ENCODE results near the gene ASCC3. TPM values are rescaled to one million over a fixed set of nuclear protein-coding genes. Genes with fewer than 3 reads are reported as not detected.

ASCC3 gene
- total and polyA plus RNA-seq, 12 donors, result 3.1 to 46.2 (median 32.4) TPM

DNA sequence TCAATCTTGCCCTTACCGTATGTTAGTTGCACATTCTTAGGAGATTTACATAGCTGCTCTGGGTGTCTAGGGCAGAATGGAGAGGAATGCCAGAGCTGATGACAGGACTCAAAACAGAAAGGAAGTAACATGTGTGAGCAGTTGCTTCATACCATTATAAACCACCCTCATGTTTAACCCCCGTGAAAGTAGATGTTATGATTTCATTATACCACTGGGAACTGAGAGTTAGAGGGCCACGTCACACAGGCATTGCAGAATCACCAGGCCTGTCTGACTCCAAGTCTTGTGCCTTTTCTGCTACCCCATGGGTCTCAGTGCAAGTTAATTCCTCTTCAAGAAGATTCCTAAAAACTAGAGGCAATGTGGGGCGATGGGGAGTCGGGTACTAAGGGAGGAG lies 392.9 kb downstream of the ASCC3 start:
- intact Hi-C loops (cut with DNase I), result loop anchor here in 1 of 2 donors (10.0 kb wide), 2 partner anchors 177 to 243 kb away; no protein-coding TSS in a partner anchor
- Histone ChIP-seq H3K36me3 (replicated peaks in 1 of 2) (no peaks in the 10 kb centered on the region), H3K4me3 (no peak overlapping the region), H3K4me1 (replicated peaks in 1 of 2) (no peaks in the 10 kb centered on the region), H3K27me3 (no peaks in the 10 kb centered on the region), H3K9me3 (replicated peaks in 1 of 3) (no peaks in the 10 kb centered on the region), H3K27ac (no peak overlapping the region)
- no peak for DNase-seq
- WGBS, 4 donors, result 77 to 86% (median 86%) methylated on average over 5 of the region's 5 CpGs
- TF ChIP-seq POLR2A (IDR thresholded peaks at IDR 0.05), result no peak
- TF ChIP-seq, protein P1, sequence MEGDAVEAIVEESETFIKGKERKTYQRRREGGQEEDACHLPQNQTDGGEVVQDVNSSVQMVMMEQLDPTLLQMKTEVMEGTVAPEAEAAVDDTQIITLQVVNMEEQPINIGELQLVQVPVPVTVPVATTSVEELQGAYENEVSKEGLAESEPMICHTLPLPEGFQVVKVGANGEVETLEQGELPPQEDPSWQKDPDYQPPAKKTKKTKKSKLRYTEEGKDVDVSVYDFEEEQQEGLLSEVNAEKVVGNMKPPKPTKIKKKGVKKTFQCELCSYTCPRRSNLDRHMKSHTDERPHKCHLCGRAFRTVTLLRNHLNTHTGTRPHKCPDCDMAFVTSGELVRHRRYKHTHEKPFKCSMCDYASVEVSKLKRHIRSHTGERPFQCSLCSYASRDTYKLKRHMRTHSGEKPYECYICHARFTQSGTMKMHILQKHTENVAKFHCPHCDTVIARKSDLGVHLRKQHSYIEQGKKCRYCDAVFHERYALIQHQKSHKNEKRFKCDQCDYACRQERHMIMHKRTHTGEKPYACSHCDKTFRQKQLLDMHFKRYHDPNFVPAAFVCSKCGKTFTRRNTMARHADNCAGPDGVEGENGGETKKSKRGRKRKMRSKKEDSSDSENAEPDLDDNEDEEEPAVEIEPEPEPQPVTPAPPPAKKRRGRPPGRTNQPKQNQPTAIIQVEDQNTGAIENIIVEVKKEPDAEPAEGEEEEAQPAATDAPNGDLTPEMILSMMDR (IDR thresholded peaks at IDR 0.05), result no peak

DNA sequence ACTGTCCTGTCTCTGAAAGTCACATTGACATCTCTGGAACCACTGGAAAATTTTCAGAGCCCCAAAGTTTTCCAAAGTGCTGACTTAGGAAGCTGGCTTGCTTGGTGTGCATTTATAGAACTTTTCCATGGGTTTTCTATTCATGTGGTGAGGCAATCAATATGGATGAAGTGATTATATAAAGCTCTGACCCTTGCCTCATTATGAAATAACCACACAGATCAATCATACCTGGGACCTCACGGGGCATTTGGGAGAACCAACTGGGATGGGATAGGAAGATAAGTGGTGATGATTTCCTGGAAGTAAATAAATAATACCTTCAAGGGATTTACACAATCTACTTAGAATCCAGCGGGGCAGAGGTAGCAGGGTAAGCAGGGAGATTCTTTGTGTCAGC lies 393.5 kb downstream of the ASCC3 start:
- no peaks in the 10 kb centered on the region for H3K4me1 ChIP-seq (replicated peaks in 1 of 2)
- no peaks in the 10 kb centered on the region for H3K27me3 ChIP-seq
- no peaks in the 10 kb centered on the region for H3K9me3 ChIP-seq (replicated peaks in 1 of 3)
- no peak for DNase-seq
- H3K27ac ChIP-seq, result no peak overlapping the region
- 80 to 94% (median 85%) methylated on average over 2 of the region's 2 CpGs for WGBS, 4 donors
- no peaks in the 10 kb centered on the region for H3K36me3 ChIP-seq (replicated peaks in 1 of 2)
- intact Hi-C loops (cut with DNase I), result loop anchor here in 1 of 2 donors (10.0 kb wide), 2 partner anchors 177 to 243 kb away; no protein-coding TSS in a partner anchor
- TF ChIP-seq, protein P1 (IDR thresholded peaks at IDR 0.05), result no peak
- no peak for TF ChIP-seq POLR2A (IDR thresholded peaks at IDR 0.05)
- H3K4me3 ChIP-seq, result no peak overlapping the region

DNA sequence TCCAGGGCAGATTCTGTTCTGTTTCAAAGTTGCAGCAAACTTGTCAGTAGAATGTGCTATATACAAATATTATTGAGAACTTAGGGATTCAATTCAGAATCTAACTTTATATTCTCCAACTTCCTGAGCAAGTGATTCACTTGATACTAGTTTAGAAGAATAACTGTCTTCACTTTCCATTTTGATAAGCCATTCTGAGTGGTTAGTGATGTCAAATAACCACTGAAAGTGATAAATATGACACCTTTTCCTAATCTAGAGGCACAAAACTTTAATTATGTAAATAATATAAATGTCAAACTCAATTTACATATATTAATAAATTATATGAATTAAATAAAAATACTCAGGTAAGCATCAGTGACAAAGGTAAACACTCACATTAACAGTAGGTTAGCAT lies 395.9 kb downstream of the ASCC3 start:
- H3K4me3 ChIP-seq, result no peak overlapping the region
- no peak for TF ChIP-seq POLR2A (IDR thresholded peaks at IDR 0.05)
- TF ChIP-seq, protein P1 (IDR thresholded peaks at IDR 0.05), result no peak
- H3K27ac ChIP-seq, result no peak overlapping the region
- intact Hi-C loops (cut with DNase I), result loop anchor here in 1 of 2 donors (10.0 kb wide), 2 partner anchors 180 to 240 kb away; no protein-coding TSS in a partner anchor
- no peaks in the 10 kb centered on the region for H3K4me1 ChIP-seq (replicated peaks in 1 of 2)
- DNase-seq, result no peak
- no peaks in the 10 kb centered on the region for H3K9me3 ChIP-seq (replicated peaks in 1 of 3)
- no peaks in the 10 kb centered on the region for H3K27me3 ChIP-seq
- no peaks in the 10 kb centered on the region for H3K36me3 ChIP-seq (replicated peaks in 1 of 2)

DNA sequence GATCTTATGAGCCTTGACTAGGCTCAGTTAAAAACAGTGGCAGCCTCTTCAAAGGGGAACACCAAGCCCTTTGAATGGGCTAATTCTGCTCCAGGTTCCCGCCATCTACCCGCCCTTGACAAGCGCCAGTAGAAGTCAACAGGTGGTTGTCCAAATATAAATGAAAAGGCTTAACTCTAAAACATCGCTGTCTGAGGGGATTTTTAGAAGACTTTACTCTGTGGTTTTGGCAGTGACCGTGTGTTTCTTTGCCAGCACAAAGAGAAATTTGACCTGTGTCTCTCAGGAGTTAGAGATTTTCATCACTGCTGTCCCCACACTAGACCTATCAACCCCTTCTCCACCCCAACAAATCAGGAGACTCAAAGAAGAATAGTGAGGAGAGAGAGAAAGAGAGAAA lies 396.7 kb downstream of the ASCC3 start:
- Histone ChIP-seq H3K4me1 (replicated peaks in 1 of 2) (no peaks in the 10 kb centered on the region), H3K9me3 (replicated peaks in 1 of 3) (no peaks in the 10 kb centered on the region), H3K27ac (no peak overlapping the region), H3K27me3 (no peaks in the 10 kb centered on the region), H3K4me3 (no peak overlapping the region), H3K36me3 (replicated peaks in 1 of 2) (no peaks in the 10 kb centered on the region)
- TF ChIP-seq, protein P1 (IDR thresholded peaks at IDR 0.05), result no peak
- TF ChIP-seq POLR2A (IDR thresholded peaks at IDR 0.05), result no peak
- intact Hi-C loops (cut with DNase I), result loop anchor here in 1 of 2 donors (10.0 kb wide), 2 partner anchors 180 to 240 kb away; no protein-coding TSS in a partner anchor
- 73 to 80% (median 77%) methylated on average over 5 of the region's 5 CpGs for WGBS, 4 donors
- no peak for DNase-seq

All from adrenal gland (tissue), 12 donors.